B cell (primary cell): ENCODE data around the gene COQ2. TPM values are rescaled to one million over a fixed set of nuclear protein-coding genes. Genes with fewer than 3 reads are reported as not detected.

Experiments used
- ATAC-seq: fragments of 200-7000 bp; cut with Tn5 transposase; one replicate; pipeline ENCODE4 v1.10.0; 2021; ENCODE audit warnings: low read depth, mild to moderate bottlenecking, moderate number of reproducible peaks, moderate library complexity
- CTCF ChIA-PET: fragments of 350-600 bp; sonication (Branson Sonifier 250); formaldehyde crosslinking; loops from one replicate; lab custom pipeline; 2021; ENCODE audit warnings: antibody characterized with exemption, inconsistent platforms; lab: Charles Lee
- POLR2A ChIA-PET: fragments of 350-600 bp; sonication (Branson Sonifier 250); formaldehyde crosslinking; loops from one replicate; lab custom pipeline; 2021; ENCODE audit warnings: antibody characterized with exemption; lab: Charles Lee
- DNase-seq: peaks from one replicate; pipeline ENCODE4 v3.0.0; 2013
- H2AFZ ChIP-seq: 2 replicates; pipeline ENCODE4 v1.6.1; 2012; ENCODE audit warnings: mild to moderate bottlenecking, low read depth, low read length; ENCODE audit not compliant: insufficient read depth, poor library complexity, severe bottlenecking
- H3K27ac ChIP-seq, 2 donors: 1 replicate in 1 of 2; 2 replicates in 1 of 2; pipeline ENCODE4 v1.5.1; 2012 to 2013; ENCODE audit warnings: low read length in 2 of 2, mild to moderate bottlenecking in 2 of 2, moderate library complexity in 1 of 2
- H3K27me3 ChIP-seq, 4 experiments: fragments of 200-600 bp in 1 of 4; sonication (generic) in 1 of 4; replicated peaks in 1 of 4; 1 replicate in 2 of 4; 2 replicates in 2 of 4; pipeline versions ENCODE4 v1.6.1 to v1.7.0; 2013 to 2016; ENCODE audit warnings: low read length in 3 of 4, mild to moderate bottlenecking in 2 of 4, mixed read lengths in 1 of 4, moderate library complexity in 1 of 4; ENCODE audit not compliant: insufficient read depth in 4 of 4, control insufficient read depth in 3 of 4; ENCODE audit errors: control extremely low read depth in 1 of 4
- H3K36me3 ChIP-seq, 2 experiments: replicated peaks in 1 of 2; 1 replicate in 1 of 2; 2 replicates in 1 of 2; pipeline versions ENCODE4 v1.6.1 to v1.7.1; 2013; ENCODE audit warnings: low read length in 1 of 2; ENCODE audit not compliant: insufficient read depth in 2 of 2, control insufficient read depth in 1 of 2; ENCODE audit errors: control extremely low read depth in 1 of 2, extremely low read depth in 1 of 2
- H3K4me1 ChIP-seq, 2 donors: fragments of 200-600 bp in 1 of 2; sonication (generic) in 1 of 2; 1 replicate in 1 of 2; 2 replicates in 1 of 2; pipeline versions ENCODE4 v1.5.1 to v1.6.1; 2013 to 2017; ENCODE audit warnings: low read length in 2 of 2; ENCODE audit not compliant: control insufficient read depth in 2 of 2, insufficient read depth in 2 of 2
- H3K4me2 ChIP-seq: replicated peaks from 2 replicates; pipeline ENCODE3; 2012; ENCODE audit warnings: mild to moderate bottlenecking, low read depth, low read length; ENCODE audit not compliant: poor library complexity, severe bottlenecking
- H3K4me3 ChIP-seq, 5 experiments: fragments of 200-600 bp in 1 of 5; sonication (generic) in 1 of 5; 1 replicate in 3 of 5; 2 replicates in 2 of 5; pipeline versions ENCODE4 v1.5.1 to v1.7.0; 2011 to 2016; ENCODE audit warnings: low read length in 4 of 5, mild to moderate bottlenecking in 4 of 5, low read depth in 2 of 5, control low read depth in 1 of 5, moderate library complexity in 1 of 5; ENCODE audit not compliant: insufficient read depth in 1 of 5; ENCODE audit errors: control extremely low read depth in 1 of 5, extremely low read depth in 1 of 5
- H3K79me2 ChIP-seq: fragments of 200-600 bp; sonication (generic); one replicate; pipeline ENCODE4 v1.6.0; 2016; ENCODE audit warnings: low read length; ENCODE audit not compliant: control insufficient read depth, insufficient read depth
- H3K9ac ChIP-seq: fragments of 200-600 bp; sonication (generic); 2 replicates; pipeline ENCODE4 v1.6.1; 2017; ENCODE audit warnings: mild to moderate bottlenecking, low read length, moderate library complexity
- H3K9me3 ChIP-seq, 3 donors: one replicate each; pipeline versions ENCODE4 v1.6.1 to v1.7.1; 2013; ENCODE audit warnings: low read length in 2 of 3; ENCODE audit not compliant: control insufficient read depth in 2 of 3, insufficient read depth in 1 of 3; ENCODE audit errors: control extremely low read depth in 1 of 3
- H4K20me1 ChIP-seq: 2 replicates; pipeline ENCODE4 v1.6.0; 2012; ENCODE audit warnings: mild to moderate bottlenecking, low read length; ENCODE audit not compliant: insufficient read depth, control insufficient read depth, poor library complexity, severe bottlenecking
- H3K27ac Mint-ChIP-seq: one replicate; pipeline ENCODE4 v1.8.0; 2021; ENCODE audit warnings: mixed read lengths
- H3K27me3 Mint-ChIP-seq: one replicate; pipeline ENCODE4 v1.8.0; 2021; ENCODE audit warnings: mixed read lengths
- H3K4me1 Mint-ChIP-seq: one replicate; pipeline ENCODE4 v1.8.0; 2021; ENCODE audit warnings: mixed read lengths
- H3K4me3 Mint-ChIP-seq: one replicate; pipeline ENCODE4 v1.8.0; 2021; ENCODE audit warnings: mixed read lengths
- H3K9me3 Mint-ChIP-seq: one replicate; pipeline ENCODE4 v1.8.0; 2022; ENCODE audit warnings: mixed read lengths; ENCODE audit not compliant: insufficient read depth
- EZH2 ChIP-seq: IDR thresholded peaks from 2 replicates; pipeline ENCODE4 v1.6.1; 2012; ENCODE audit warnings: borderline replicate concordance, low read depth, mild to moderate bottlenecking, moderate library complexity, low read length; ENCODE audit not compliant: insufficient read depth, poor library complexity, severe bottlenecking
- WGBS: methylation state at CpG from one replicate; pipeline ENCODE4 v1.1.5; 2013; ENCODE audit warnings: missing lambda C conversion rate; ENCODE audit not compliant: insufficient coverage; 5-methylcytosine and 5-hydroxymethylcytosine counted together
- intact Hi-C: fragments of 100-400 bp; cut with micrococcal nuclease; formaldehyde crosslinking; loops from one replicate; pipeline ENCODE4 v1.10.0; 2022
- polyA plus RNA-seq: library from polyadenylated mRNA; depleted of rRNA; stranded (reverse); fragments of >200 nt; gene quantifications from 2 replicates; pipeline ENCODE4 v1.2.3, GENCODE V29; 2012
- total RNA-seq, 2 donors: library from RNA; stranded (reverse); fragments of 120-200 nt in 1 of 2; gene quantifications; 1 replicate in 1 of 2; 2 replicates in 1 of 2; pipeline versions ENCODE4 v1.2.3 to v1.2.4, GENCODE V29; 2013 to 2022
- TF ChIP-seq, protein P1 (sequence below): fragments of 200-600 bp; IDR thresholded peaks from one replicate; pipeline ENCODE4 v1.8.0; 2022; ENCODE audit warnings: antibody characterized with exemption, mild to moderate bottlenecking

Gene COQ2
- total and polyA plus RNA-seq, 2 donors (not counting 1 experiment from before 2014, with no cell fraction given): 8.1 to 27.9 TPM

DNA sequence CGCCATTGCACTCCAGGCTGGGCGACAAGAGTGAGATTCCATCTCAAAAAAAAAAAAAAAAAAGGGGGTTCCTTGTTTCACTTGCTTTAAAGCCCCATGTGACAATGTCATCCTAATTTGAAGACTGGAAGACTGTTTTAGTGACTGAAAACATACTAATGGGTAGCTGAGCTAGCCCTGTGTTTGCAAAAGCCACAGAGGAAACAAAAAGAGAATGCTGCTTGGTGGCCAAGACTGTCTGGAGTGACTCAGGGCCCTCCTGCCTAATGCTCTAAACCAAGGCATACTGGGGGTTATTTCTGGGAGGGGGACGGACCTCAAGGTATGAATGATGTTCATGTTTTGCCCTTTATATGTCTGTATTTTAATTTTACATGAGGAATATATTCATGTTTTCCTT is 34.1 kb upstream of the COQ2 start:
- no peak overlapping the region for H3K27ac Mint-ChIP-seq
- peaks cover 2% of the 10 kb centered on the region in 2 experiments for H3K36me3 ChIP-seq
- peaks cover 0 to 3% of the 10 kb centered on the region in 2 donors for H3K4me1 ChIP-seq
- H4K20me1 ChIP-seq: no peaks in the 10 kb centered on the region
- no peaks in the 10 kb centered on the region for H3K27me3 Mint-ChIP-seq
- no peaks in the 10 kb centered on the region for H3K9me3 Mint-ChIP-seq
- no peak overlapping the region for H3K9ac ChIP-seq
- TF ChIP-seq EZH2: no peak
- TF ChIP-seq, protein P1, sequence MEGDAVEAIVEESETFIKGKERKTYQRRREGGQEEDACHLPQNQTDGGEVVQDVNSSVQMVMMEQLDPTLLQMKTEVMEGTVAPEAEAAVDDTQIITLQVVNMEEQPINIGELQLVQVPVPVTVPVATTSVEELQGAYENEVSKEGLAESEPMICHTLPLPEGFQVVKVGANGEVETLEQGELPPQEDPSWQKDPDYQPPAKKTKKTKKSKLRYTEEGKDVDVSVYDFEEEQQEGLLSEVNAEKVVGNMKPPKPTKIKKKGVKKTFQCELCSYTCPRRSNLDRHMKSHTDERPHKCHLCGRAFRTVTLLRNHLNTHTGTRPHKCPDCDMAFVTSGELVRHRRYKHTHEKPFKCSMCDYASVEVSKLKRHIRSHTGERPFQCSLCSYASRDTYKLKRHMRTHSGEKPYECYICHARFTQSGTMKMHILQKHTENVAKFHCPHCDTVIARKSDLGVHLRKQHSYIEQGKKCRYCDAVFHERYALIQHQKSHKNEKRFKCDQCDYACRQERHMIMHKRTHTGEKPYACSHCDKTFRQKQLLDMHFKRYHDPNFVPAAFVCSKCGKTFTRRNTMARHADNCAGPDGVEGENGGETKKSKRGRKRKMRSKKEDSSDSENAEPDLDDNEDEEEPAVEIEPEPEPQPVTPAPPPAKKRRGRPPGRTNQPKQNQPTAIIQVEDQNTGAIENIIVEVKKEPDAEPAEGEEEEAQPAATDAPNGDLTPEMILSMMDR: no peak
- no peak overlapping the region for H2AFZ ChIP-seq
- no peak overlapping the region for H3K4me3 Mint-ChIP-seq
- H3K27ac ChIP-seq: no peak overlapping the region
- H3K9me3 ChIP-seq: no peaks in the 10 kb centered on the region
- POLR2A ChIA-PET: no interaction called here
- DNase-seq: no peak
- no CpG with 5 or more reads among the region's 3 CpGs for WGBS
- H3K27me3 ChIP-seq: no peaks in the 10 kb centered on the region
- H3K4me3 ChIP-seq: no peak overlapping the region
- CTCF ChIA-PET: no interaction called here
- H3K4me2 ChIP-seq: no peak overlapping the region
- H3K4me1 Mint-ChIP-seq: no peaks in the 10 kb centered on the region
- intact Hi-C loops: no loop called here
- no peak for ATAC-seq
- no peaks in the 10 kb centered on the region for H3K79me2 ChIP-seq

DNA sequence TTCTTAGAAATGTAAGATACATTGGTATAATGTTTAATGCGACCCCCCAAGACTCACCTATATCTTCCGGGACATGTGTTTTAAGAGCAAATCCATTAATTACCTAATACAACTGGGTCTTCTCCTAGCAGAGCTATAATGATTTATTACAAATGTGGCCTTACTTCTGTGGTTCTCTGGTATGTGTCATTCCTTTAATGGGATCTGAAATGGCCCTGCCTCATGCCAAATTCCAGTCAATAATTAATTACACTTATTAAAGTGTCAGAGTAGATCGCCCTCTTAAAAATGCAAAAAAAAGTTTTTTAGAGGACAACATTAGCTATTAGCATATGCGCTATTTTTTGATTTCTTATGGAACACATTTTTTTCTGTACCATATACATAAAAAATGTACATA is 33.1 kb upstream of the COQ2 start:
- intact Hi-C loops: no loop called here
- H3K27ac Mint-ChIP-seq: no peak overlapping the region
- Histone ChIP-seq H3K9ac (no peak overlapping the region), H3K36me3 (peaks cover 2% of the 10 kb centered on the region in 2 experiments), H2AFZ (no peak overlapping the region), H3K79me2 (no peaks in the 10 kb centered on the region), H3K27me3 (no peaks in the 10 kb centered on the region), H3K27ac (no peak overlapping the region), H3K4me3 (no peak overlapping the region), H3K9me3 (no peaks in the 10 kb centered on the region), H4K20me1 (no peaks in the 10 kb centered on the region), H3K4me2 (no peak overlapping the region), H3K4me1 (peaks cover 0 to 3% of the 10 kb centered on the region in 2 donors)
- H3K27me3 Mint-ChIP-seq: no peaks in the 10 kb centered on the region
- TF ChIP-seq, protein P1: no peak
- no peak for TF ChIP-seq EZH2
- ChIA-PET POLR2A (no interaction called here), CTCF (no interaction called here)
- no peaks in the 10 kb centered on the region for H3K4me1 Mint-ChIP-seq
- ATAC-seq: no peak
- H3K9me3 Mint-ChIP-seq: no peaks in the 10 kb centered on the region
- no peak overlapping the region for H3K4me3 Mint-ChIP-seq
- no CpG with 5 or more reads among the region's 4 CpGs for WGBS
- DNase-seq: no peak
